ENCODE data around the gene FUT8. TPM values are rescaled to one million over a fixed set of nuclear protein-coding genes. Genes with fewer than 3 reads are reported as not detected.

Gene FUT8
- total and polyA plus RNA-seq, 7 donors, result 3.2 to 8.6 (median 5.5) TPM

- H3K27me3 ChIP-seq (ENCODE audit: insufficient read depth in 3 of 3, low read length in 2 of 3), result no peaks in the 10 kb centered on the region
- intact Hi-C loops (cut with DNase I), result no loop called here
- no peaks in the 10 kb centered on the region for H3K9me3 ChIP-seq
- TF ChIP-seq CTCF (IDR thresholded peaks at IDR 0.05), result no peak
- no peak overlapping the region for H3K27ac ChIP-seq
- no peaks in the 10 kb centered on the region for H3K36me3 ChIP-seq (ENCODE audit: insufficient read depth in 1 of 2, low read depth in 1 of 2)
- no peaks in the 10 kb centered on the region for H3K4me1 ChIP-seq
- 63 to 70% (median 63%) methylated on average over 14 of the region's 14 CpGs for WGBS, 3 donors
- no peak overlapping the region for H3K4me3 ChIP-seq
- DNase-seq (no peak), ATAC-seq (no peak)
Observed at GRCh38 chr14:65791191-65791981, 378.9 kb downstream of the FUT8 start.

GRCh38 chr14:65792208-65792905 is 379.8 kb downstream of the FUT8 start:
- intact Hi-C loops (cut with DNase I), result no loop called here
- Histone ChIP-seq H3K27me3 (ENCODE audit: insufficient read depth in 3 of 3, low read length in 2 of 3) (no peaks in the 10 kb centered on the region), H3K4me1 (no peaks in the 10 kb centered on the region), H3K9me3 (no peaks in the 10 kb centered on the region), H3K4me3 (no peak overlapping the region), H3K36me3 (ENCODE audit: insufficient read depth in 1 of 2, low read depth in 1 of 2) (no peaks in the 10 kb centered on the region), H3K27ac (no peak overlapping the region)
- ATAC-seq (no peak), DNase-seq (no peak)
- TF ChIP-seq CTCF (IDR thresholded peaks at IDR 0.05), result no peak
- WGBS, 3 donors, result 79 to 82% (median 79%) methylated on average over 8 to 9 of the region's 9 CpGs
